Measurements from ENCODE around the gene LPCAT2.

Gene LPCAT2, protein sequence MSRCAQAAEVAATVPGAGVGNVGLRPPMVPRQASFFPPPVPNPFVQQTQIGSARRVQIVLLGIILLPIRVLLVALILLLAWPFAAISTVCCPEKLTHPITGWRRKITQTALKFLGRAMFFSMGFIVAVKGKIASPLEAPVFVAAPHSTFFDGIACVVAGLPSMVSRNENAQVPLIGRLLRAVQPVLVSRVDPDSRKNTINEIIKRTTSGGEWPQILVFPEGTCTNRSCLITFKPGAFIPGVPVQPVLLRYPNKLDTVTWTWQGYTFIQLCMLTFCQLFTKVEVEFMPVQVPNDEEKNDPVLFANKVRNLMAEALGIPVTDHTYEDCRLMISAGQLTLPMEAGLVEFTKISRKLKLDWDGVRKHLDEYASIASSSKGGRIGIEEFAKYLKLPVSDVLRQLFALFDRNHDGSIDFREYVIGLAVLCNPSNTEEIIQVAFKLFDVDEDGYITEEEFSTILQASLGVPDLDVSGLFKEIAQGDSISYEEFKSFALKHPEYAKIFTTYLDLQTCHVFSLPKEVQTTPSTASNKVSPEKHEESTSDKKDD

DNA sequence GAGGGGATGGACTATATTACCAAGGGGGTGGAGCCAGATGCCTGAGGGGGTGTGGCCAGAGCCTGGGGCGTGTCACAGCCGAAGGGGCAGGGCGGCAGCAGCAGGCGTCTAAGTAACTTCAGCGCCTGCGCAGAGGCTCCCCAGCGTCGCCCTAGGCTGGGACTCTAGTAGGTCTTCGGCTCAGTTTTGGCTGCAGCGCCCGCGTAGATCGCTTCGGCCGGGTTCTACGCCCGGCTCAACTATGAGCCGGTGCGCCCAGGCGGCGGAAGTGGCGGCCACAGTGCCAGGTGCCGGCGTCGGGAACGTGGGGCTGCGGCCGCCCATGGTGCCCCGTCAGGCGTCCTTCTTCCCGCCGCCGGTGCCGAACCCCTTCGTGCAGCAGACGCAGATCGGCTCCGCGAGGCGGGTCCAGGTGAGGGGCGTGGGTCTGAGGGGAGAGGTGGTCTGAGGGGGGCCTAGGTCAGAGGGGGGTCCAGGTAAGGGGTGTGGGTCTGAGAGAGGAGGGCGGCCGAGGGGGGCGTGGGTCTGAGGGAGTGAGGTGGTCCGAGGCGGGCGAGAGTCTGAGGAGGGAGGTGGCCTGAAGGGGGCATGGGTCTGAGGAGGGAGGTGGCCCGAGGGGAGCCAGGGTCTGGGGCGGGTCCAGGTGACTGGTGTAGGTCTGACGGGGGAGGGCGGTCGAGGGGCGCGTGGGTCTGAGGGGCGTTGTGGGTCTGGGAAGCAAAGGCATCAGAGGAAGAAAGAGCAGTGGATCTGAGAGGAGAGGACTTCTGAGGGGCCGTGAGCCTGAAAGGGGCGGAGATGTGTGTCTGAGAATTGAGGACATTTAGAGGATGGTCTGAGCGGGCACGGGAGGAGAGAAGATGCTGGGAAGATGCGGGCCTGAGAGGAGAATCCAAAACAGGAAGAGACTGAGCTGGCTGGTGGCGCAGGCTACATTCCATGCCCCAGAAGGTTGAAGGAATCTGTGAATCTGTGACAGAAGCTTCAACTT is at the start of gene LPCAT2:
LPCAT2 (plus strand) TSS at position 132 of the 991 bp plus-strand sequence; CDS start at position 242, 110 bp downstream.
- peaks cover 11% of the 10 kb centered on the region; the same call in 1 of the 2 replicates for H3K9me3 ChIP-seq (ENCODE audit: control insufficient read depth, insufficient read depth, low read length)
- H3K9ac ChIP-seq (ENCODE audit: low read depth, low read length), result peak within 1 kb of the TSS; percentile 84
- H3K4me1 ChIP-seq (ENCODE audit: insufficient read depth, low read length), result 0 out of 2 replicates have a peak, but pooled peaks cover 5% of the 10 kb centered on the region
- no peaks in the 10 kb centered on the region; the same call in none of the 2 replicates for H3K36me3 ChIP-seq (ENCODE audit: insufficient read depth, low read length)

DNA sequence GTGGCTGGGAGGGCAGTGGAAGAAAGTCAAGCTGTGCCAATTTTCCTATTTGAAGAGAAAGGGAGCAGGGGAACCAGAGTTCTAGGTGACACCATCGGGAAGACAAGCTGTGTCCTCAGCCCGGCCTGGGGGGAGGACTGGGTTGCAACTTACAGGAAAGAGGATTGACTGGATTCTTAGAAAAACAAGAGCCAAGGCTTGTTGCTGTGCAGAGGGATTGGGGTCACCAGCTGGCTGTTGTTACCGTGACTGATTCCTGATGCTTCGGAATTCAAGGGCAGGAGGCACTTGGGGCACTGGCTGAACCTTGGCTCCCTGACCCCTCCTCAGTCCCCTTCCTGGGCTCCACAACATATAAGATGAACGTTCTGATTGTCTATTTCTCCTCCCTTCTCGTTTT is 46.6 kb upstream of the LPCAT2 start:
- H3K9me3 ChIP-seq (ENCODE audit: control insufficient read depth, insufficient read depth, low read length), result no peaks in the 10 kb centered on the region
- no peaks in the 10 kb centered on the region for H3K36me3 ChIP-seq (ENCODE audit: insufficient read depth, low read length)
- no peaks in the 10 kb centered on the region for H3K4me1 ChIP-seq (ENCODE audit: insufficient read depth, low read length)
- no peak overlapping the region for H3K9ac ChIP-seq (ENCODE audit: low read depth, low read length)

DNA sequence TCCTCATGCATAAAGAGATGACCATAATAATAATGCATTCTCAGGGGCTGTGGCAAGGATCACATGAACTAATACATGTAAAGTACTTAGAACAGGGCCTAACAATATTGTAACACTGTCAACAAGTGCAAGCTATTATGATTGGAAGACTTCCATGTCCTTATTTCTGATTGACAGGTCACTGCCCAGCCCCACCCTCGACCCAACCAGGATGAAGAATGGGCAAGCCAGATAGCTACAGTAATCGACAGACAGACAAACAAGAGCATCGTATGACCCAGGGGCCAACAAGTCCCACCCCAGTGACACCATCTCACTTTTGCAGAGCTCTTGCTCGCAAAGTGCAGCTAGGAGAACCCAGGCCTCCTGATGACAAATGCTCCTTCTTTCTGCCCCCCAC is 44.5 kb upstream of the LPCAT2 start:
- H3K36me3 ChIP-seq (ENCODE audit: insufficient read depth, low read length), result no peaks in the 10 kb centered on the region
- H3K9ac ChIP-seq (ENCODE audit: low read depth, low read length), result no peak overlapping the region
- H3K9me3 ChIP-seq (ENCODE audit: control insufficient read depth, insufficient read depth, low read length), result no peaks in the 10 kb centered on the region
- no peaks in the 10 kb centered on the region for H3K4me1 ChIP-seq (ENCODE audit: insufficient read depth, low read length)

DNA sequence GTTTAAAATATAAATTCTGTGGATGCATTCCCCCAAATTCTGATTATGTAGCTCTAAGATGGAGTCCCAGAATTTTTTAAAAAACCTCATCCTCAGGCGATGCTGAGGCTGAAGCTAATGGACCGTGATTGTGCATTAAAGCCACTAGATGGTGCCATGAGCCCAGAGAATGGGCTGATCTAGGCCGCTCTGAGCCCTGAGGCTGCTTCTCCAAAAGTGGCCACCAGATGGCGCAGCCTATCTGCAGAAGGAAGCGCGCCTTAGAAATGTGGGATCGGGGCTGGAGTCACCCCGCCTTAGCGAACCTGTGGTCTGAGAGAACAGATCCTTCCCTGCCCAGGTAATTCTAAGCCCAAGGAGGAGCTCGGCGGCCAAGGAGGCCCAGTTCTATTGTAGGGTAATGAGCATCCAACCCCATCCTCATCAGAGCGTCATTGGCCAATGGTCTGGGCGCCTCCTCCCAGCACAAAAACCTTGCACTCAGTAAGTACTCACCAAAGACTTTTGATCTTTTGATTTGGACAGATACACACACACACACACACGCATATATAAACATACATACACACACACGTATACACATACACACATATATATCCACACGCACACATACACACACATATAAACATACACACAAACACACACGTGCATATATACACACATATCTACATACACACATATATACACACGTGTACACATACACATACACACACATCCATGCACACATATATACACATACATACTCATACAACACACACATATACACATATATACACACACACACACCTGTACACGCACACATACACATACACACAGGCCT is 43.6 kb upstream of the LPCAT2 start:
- H3K36me3 ChIP-seq (ENCODE audit: insufficient read depth, low read length), result no peaks in the 10 kb centered on the region
- no peak overlapping the region for H3K9ac ChIP-seq (ENCODE audit: low read depth, low read length)
- no peaks in the 10 kb centered on the region for H3K9me3 ChIP-seq (ENCODE audit: control insufficient read depth, insufficient read depth, low read length)
- no peaks in the 10 kb centered on the region for H3K4me1 ChIP-seq (ENCODE audit: insufficient read depth, low read length)

DNA sequence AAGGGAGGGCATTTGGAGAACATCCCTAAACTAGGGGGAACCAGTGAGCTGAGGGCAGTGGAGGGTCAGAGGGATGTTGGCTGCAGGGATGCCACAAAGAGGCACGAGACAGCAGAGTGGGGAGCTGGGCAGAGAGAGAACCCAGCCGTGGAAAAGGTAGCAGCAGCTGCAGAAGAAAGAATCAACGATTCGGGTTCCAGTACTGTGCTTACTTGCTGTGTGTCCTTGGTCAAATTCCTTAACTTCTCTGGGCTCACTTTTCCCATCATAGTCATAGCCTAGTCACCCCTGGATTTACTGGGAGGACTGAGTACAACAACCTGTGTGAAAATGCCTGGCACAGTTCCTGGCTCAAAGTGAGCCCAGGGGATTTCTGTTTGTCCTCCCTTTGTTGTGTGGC is 42.7 kb upstream of the LPCAT2 start:
- H3K9ac ChIP-seq (ENCODE audit: low read depth, low read length), result no peak overlapping the region
- H3K36me3 ChIP-seq (ENCODE audit: insufficient read depth, low read length), result no peaks in the 10 kb centered on the region
- H3K9me3 ChIP-seq (ENCODE audit: control insufficient read depth, insufficient read depth, low read length), result no peaks in the 10 kb centered on the region
- H3K4me1 ChIP-seq (ENCODE audit: insufficient read depth, low read length), result peaks cover 9% of the 10 kb centered on the region; the same call in 1 of the 2 replicates

DNA sequence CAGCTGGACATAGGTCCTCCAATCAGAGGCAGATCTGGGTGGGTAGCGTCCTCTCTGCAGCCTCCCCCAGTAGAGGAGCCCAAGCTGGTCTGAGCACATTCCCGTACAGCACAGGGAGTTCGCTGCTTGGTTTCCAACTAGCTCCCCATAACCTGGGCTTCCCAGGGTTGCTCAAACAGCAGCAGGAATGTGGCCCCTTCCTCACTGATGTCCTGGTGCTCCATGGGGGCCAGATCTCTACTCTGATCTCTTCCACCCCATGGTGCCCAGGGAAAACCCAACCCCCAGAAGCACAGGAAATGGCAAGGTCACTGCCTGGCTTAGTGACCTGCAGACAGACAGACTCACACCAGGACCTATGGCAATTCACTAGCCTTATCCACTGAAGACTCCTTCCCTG is 41.0 kb upstream of the LPCAT2 start:
- Histone ChIP-seq H3K36me3 (ENCODE audit: insufficient read depth, low read length) (no peaks in the 10 kb centered on the region), H3K4me1 (ENCODE audit: insufficient read depth, low read length) (peaks cover 10% of the 10 kb centered on the region; the same call in 1 of the 2 replicates), H3K9me3 (ENCODE audit: control insufficient read depth, insufficient read depth, low read length) (no peaks in the 10 kb centered on the region), H3K9ac (ENCODE audit: low read depth, low read length) (no peak overlapping the region)

DNA sequence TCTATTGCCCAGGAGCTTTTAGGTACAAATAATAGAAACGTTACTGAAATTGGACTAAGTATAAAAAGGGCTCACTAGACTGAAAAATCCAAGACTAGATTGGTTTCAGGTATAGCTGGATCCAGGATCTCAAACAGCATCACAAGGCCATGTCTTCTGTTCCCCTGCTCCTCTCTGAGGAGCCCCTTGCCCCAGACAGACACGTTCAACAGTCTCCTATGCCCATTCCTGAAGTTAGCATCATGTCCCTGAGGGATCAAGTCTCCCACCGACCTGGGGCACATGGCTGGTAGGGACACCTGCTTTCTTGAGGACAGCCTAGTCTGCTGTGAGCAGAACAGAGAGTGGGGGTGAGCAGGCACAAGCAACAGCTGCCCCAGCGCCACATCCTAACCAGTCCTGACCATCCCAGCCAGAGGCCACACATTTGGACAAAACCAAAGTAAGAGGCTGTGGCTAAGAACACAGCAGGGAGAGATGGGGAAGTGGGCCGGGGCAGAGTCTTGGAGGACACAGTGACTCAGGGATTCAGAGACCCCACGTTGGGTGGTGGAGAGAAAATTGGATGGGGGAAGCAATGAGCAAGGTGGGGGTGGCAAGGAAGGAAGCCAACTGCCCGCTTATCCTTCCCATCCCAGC is 40.4 kb upstream of the LPCAT2 start:
- peaks cover 10% of the 10 kb centered on the region; the same call in 1 of the 2 replicates for H3K4me1 ChIP-seq (ENCODE audit: insufficient read depth, low read length)
- no peaks in the 10 kb centered on the region for H3K9me3 ChIP-seq (ENCODE audit: control insufficient read depth, insufficient read depth, low read length)
- no peaks in the 10 kb centered on the region for H3K36me3 ChIP-seq (ENCODE audit: insufficient read depth, low read length)
- no peak overlapping the region for H3K9ac ChIP-seq (ENCODE audit: low read depth, low read length)

DNA sequence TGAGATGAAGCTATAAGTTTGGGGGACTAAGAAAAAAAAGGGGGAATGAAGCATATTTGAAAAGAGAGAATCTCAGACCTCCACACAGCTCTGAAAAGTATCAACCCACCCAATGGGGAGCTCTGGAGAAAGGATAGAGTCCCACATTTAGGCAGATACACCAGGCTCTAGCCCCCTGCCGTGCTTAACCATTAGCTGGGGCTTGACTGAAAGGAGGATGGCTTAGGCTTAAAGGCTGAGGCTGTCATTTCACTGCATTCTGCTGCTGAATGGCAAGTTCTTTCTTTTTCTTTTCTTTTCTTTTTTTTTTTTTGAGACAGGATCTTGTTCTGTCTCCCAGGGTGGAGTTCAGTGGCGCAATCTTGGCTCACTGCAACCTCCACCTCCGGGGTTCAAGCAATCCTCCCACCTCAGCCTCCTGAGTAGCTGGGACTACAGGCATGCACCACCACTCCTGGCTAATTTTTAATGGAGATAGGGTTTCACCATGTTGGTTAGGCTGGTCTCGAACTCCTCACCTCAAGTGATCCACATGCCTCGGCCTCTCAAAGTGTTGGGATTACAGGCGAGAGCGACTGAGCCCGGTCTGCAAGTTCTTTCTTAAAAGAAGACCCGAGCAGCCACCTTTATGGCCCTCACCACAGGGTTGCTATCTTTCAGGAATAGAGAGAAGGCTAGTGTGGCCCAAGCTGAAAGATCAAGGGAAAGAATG is 38.9 kb upstream of the LPCAT2 start:
- Histone ChIP-seq H3K9me3 (ENCODE audit: control insufficient read depth, insufficient read depth, low read length) (no peaks in the 10 kb centered on the region), H3K36me3 (ENCODE audit: insufficient read depth, low read length) (no peaks in the 10 kb centered on the region), H3K9ac (ENCODE audit: low read depth, low read length) (no peak overlapping the region), H3K4me1 (ENCODE audit: insufficient read depth, low read length) (peaks cover 16% of the 10 kb centered on the region)

DNA sequence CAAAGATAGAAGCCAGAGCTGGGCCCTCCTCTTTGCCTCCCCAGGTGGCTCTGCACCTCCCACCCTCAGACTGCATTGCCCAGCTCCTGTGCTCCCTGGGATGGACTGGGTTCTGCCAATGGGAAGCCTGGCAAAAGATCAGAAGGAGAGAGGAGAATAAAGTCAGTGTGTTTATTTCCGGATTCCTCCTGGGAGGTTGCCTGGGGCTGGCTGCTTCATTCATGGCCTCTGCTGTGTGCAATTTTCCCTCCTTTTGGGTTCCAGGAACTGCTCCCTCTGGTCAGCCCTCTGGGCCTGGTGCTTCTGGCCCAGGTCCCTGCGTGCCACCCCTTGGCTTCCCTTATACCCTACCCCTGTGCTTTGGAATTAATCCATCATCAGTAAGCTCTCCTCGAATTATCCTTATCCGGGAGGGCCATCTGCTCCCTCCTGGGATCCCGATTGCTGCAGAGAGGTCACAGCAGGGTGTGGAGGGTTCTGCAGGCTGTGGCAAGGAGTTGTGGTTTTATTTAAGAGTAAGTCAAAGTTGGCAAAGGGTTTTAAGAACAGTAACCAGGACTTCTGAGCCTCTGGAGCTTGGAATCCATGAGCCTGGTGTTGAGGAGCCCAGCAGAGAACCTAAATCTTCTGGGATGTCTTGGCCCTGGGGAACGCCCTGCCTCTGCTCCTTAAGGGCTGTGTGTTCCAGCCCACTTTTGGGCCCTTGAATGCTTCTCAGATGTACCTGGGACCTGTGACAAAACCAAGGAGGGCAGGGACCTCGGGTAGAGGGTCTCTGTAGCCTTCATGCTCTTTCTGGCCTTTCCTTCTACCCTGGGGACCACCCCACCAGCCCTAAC is 38.1 kb upstream of the LPCAT2 start:
- Histone ChIP-seq H3K36me3 (ENCODE audit: insufficient read depth, low read length) (no peaks in the 10 kb centered on the region), H3K4me1 (ENCODE audit: insufficient read depth, low read length) (peaks cover 20% of the 10 kb centered on the region), H3K9me3 (ENCODE audit: control insufficient read depth, insufficient read depth, low read length) (no peaks in the 10 kb centered on the region), H3K9ac (ENCODE audit: low read depth, low read length) (no peak overlapping the region)

DNA sequence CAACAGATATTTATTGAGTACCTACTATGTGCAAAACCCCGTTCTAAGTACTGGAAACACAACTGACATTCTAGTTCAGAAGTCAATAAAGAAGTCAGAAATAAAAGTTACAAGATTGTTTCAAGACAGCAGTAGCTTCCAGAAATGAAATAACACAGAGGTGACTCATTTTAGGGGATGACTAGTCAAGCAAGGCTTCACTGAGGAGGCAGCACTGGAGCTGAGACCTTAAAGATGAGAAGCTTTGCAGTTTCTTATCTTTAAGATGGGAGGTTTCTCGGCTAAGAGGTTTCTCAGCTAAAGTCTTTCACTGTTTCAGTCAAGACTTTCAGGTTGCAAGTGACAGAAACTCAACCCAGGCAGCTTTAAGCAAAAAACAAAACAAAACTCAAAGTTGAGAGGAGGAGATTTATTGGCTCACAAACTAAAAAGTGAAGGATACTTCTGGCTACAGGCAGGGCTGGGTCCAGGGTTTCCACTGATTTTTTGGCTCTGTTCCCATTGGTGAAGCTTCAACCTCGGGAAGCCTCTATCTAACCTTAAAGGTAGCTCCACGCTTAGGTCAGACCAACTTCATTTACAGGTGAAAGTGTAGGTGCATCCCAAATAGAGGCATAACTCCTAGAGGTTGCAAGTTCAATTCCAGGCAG is 37.3 kb upstream of the LPCAT2 start:
- Histone ChIP-seq H3K4me1 (ENCODE audit: insufficient read depth, low read length) (peaks cover 20% of the 10 kb centered on the region), H3K9me3 (ENCODE audit: control insufficient read depth, insufficient read depth, low read length) (no peaks in the 10 kb centered on the region), H3K9ac (ENCODE audit: low read depth, low read length) (no peak overlapping the region), H3K36me3 (ENCODE audit: insufficient read depth, low read length) (no peaks in the 10 kb centered on the region)

DNA sequence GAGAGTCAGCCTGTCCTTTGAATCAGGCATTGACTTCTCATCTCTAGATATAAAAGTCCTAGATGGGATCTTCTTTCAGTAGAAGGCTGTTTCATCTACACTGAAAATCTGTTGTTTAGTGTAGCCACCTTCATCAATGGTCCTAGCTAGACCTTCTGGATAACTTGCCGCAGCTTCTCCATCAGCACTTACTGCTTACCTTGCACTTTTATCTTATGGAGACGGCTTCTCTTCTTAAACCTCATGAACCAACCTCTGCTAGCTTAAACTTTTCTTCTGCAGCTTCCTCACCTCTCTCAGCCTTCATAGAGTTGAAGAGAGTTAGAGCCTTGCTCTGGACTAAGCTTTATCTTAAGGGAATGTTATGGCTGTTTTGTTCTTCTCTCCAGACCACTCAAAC is 35.3 kb upstream of the LPCAT2 start:
- no peak overlapping the region for H3K9ac ChIP-seq (ENCODE audit: low read depth, low read length)
- peaks cover 35% of the 10 kb centered on the region for H3K4me1 ChIP-seq (ENCODE audit: insufficient read depth, low read length)
- H3K36me3 ChIP-seq (ENCODE audit: insufficient read depth, low read length), result no peaks in the 10 kb centered on the region
- H3K9me3 ChIP-seq (ENCODE audit: control insufficient read depth, insufficient read depth, low read length), result no peaks in the 10 kb centered on the region

DNA sequence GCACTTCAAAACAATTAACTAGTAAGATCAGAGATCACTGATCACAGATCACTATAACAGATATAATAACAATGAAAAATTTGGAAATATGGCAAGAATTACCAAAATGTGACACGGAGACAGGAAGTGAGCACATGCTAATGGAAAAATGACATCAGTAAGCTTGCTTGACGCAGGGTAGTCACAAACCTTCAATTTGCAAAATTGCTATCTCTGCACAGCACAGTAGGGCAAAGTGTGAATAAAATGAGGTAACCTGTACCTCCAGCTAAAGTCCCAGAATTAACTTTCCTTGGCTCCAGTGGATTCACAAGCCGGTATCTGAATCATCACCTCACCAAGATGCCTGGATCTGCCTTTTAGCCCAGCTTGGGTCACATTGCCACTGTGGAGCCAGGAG is 34.1 kb upstream of the LPCAT2 start:
- Histone ChIP-seq H3K36me3 (ENCODE audit: insufficient read depth, low read length) (no peaks in the 10 kb centered on the region), H3K9ac (ENCODE audit: low read depth, low read length) (no peak overlapping the region), H3K4me1 (ENCODE audit: insufficient read depth, low read length) (peaks cover 35% of the 10 kb centered on the region), H3K9me3 (ENCODE audit: control insufficient read depth, insufficient read depth, low read length) (no peaks in the 10 kb centered on the region)

Data from ES-I3 (cell line).